Sigmoid colon (tissue), 4 donors: ENCODE results near the gene ATP10A.

ENCODE experiments used
- POLR2A ChIP-seq, 2 donors: fragments of 450-650 bp; IDR thresholded peaks; one replicate each; pipeline ENCODE4 v1.6.1; 2016; ENCODE audit warnings: antibody characterized with exemption in 2 of 2, mild to moderate bottlenecking in 2 of 2, moderate library complexity in 2 of 2
- POLR2AphosphoS5 ChIP-seq, 4 donors: sonication (generic); formaldehyde crosslinking; IDR thresholded peaks; one replicate each; pipeline ENCODE4 v1.6.1; 2017; ENCODE audit warnings: antibody characterized with exemption in 4 of 4

DNA sequence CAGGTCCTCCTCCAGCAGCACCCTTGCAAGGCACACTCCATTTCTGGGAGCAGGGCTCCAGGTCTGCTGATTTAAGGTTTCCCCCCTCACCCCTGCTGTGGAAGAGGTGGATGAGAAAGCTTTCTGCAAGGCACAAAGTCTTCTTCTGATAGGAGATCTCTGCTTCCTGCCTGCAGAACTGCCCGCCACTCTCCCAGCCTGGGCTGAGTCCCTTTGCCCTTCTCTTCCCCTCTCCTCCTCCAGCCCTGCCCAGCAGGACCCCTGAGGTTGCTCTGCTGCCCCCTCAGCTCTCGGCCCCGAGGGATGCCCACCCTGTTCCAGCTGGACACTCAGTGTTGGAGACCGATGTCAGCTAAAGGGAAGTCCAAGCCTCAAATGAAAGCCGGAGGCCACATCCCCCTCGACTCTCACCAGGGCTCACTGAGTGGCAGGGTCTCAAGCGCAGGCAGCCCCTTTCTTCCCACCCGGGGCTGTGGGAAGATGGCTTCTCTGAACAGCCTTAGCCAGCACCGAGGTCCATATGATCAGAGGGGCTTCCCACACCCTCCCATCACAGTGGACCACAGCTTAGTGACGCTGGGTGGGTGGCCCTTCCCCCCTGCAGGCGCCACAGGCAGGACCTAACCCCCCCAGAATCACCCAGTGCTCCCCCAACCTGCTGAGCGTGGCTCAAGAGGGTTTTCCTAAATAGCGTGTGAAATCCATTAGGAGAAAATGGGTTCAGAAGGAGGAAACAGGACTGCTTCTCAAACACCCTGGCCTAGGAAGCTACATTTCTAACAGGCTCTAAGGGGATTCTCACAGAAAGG lies 4.0 kb downstream of the ATP10A start:
- no peak for TF ChIP-seq POLR2AphosphoS5 (IDR thresholded peaks at IDR 0.05)
- TF ChIP-seq POLR2A (IDR thresholded peaks at IDR 0.05), result no peak
